PC-3 (cell line): ENCODE measurements around the gene DTL. TPM values are rescaled to one million over a fixed set of nuclear protein-coding genes. Genes with fewer than 3 reads are reported as not detected.

ENCODE experiments used
- ATAC-seq: fragments of 200-7000 bp; cut with Tn5 transposase; 2 replicates; pipeline ENCODE4 v1.9.1; 2020; ENCODE audit warnings: mild to moderate bottlenecking, moderate library complexity
- BruUV-seq: library from RNA; stranded (reverse); fragments of 400-500 nt; replicated peaks from 2 replicates; lab custom pipeline; 2021; lab: Mats Ljungman, UMichigan
- CTCF ChIA-PET: fragments of 300-600 bp; sonication (Branson Sonifier 250); formaldehyde crosslinking; loops from one replicate; lab custom pipeline; 2022; ENCODE audit warnings: antibody characterized with exemption; lab: Charles Lee
- POLR2A ChIA-PET: fragments of 300-600 bp; sonication (Branson Sonifier 250); formaldehyde crosslinking; loops from one replicate; lab custom pipeline; 2022; ENCODE audit warnings: antibody characterized with exemption; ENCODE audit not compliant: unreplicated experiment; lab: Charles Lee
- DNase-seq: peaks from one replicate; pipeline ENCODE4 v3.0.0-alpha.2; 2015
- H2AFZ ChIP-seq: fragments of 300-600 bp; sonication (generic); 2 replicates; pipeline ENCODE4 v1.6.0; 2016; ENCODE audit warnings: antibody characterized with exemption, low read length
- H3F3A ChIP-seq: fragments of 300-600 bp; sonication (generic); one replicate; pipeline ENCODE4 v1.6.0; 2017; ENCODE audit warnings: antibody characterized with exemption, low read length, control low read depth, mild to moderate bottlenecking; ENCODE audit not compliant: unreplicated experiment
- H3K27ac ChIP-seq: fragments of 300-600 bp; sonication (generic); 2 replicates; pipeline ENCODE4 v1.5.1; 2016; ENCODE audit warnings: mild to moderate bottlenecking, low read length
- H3K27me3 ChIP-seq: fragments of 300-600 bp; sonication (generic); 2 replicates; pipeline ENCODE4 v1.6.1; 2016; ENCODE audit warnings: low read length, mixed read lengths
- H3K36me3 ChIP-seq: fragments of 300-600 bp; sonication (generic); 2 replicates; pipeline ENCODE4 v1.6.1; 2016; ENCODE audit warnings: low read depth, mixed run types, low read length, mixed read lengths
- H3K4me1 ChIP-seq: fragments of 300-600 bp; sonication (generic); 2 replicates; pipeline ENCODE4 v1.5.1; 2016; ENCODE audit warnings: low read length; ENCODE audit not compliant: insufficient read depth
- H3K4me2 ChIP-seq: fragments of 300-600 bp; sonication (generic); 2 replicates; pipeline ENCODE4 v1.6.0; 2016; ENCODE audit warnings: low read length
- H3K4me3 ChIP-seq: fragments of 300-600 bp; sonication (generic); 2 replicates; pipeline ENCODE4 v1.5.1; 2016; ENCODE audit warnings: mild to moderate bottlenecking, low read length, mixed read lengths
- H3K79me2 ChIP-seq: fragments of 300-600 bp; sonication (generic); 2 replicates; pipeline ENCODE4 v1.6.1; 2017; ENCODE audit warnings: low read length, mixed read lengths
- H3K9ac ChIP-seq: fragments of 300-600 bp; sonication (generic); 2 replicates; pipeline ENCODE4 v1.6.0; 2016; ENCODE audit warnings: mild to moderate bottlenecking, low read length
- H3K9me2 ChIP-seq: fragments of 300-600 bp; sonication (generic); replicated peaks from 2 replicates; pipeline ENCODE4 v1.6.1; 2016; ENCODE audit warnings: mixed run types, low read length, mixed read lengths
- H3K9me3 ChIP-seq: fragments of 300-600 bp; sonication (generic); 2 replicates; pipeline ENCODE4 v1.6.1; 2016; ENCODE audit warnings: low read length, mixed read lengths
- H4K20me1 ChIP-seq: fragments of 300-600 bp; sonication (generic); 2 replicates; pipeline ENCODE4 v1.6.1; 2016; ENCODE audit warnings: low read length, mixed read lengths
- CTCF ChIP-seq: fragments of 300-600 bp; sonication (generic); conservative IDR thresholded peaks from 2 replicates; pipeline ENCODE4 v1.5.1; 2017; ENCODE audit warnings: antibody characterized with exemption, low read depth, mild to moderate bottlenecking, low read length
- EZH2 ChIP-seq: fragments of 300-600 bp; sonication (generic); IDR thresholded peaks from one replicate; pipeline ENCODE4 v1.6.1; 2017; ENCODE audit warnings: antibody characterized with exemption, mild to moderate bottlenecking, low read length; ENCODE audit not compliant: unreplicated experiment
- EZH2phosphoT487 ChIP-seq: fragments of 300-600 bp; sonication (generic); IDR thresholded peaks from 2 replicates; pipeline ENCODE4 v1.6.1; 2018; ENCODE audit warnings: mild to moderate bottlenecking, antibody characterized with exemption, low read length, borderline replicate concordance
- intact Hi-C: fragments of 100-400 bp; cut with micrococcal nuclease; formaldehyde crosslinking; loops from 2 replicates; pipeline ENCODE4 v1.9.0; 2023
- total RNA-seq: library from RNA; depleted of rRNA; stranded (reverse); fragments of >200 nt; gene quantifications from 2 replicates; pipeline ENCODE4 v1.2.3, GENCODE V29; 2014

Gene DTL
- total RNA-seq, 1 experiment from 2014 or later = 65.0 TPM

GRCh38 chr1:212129781-212130180 is 94.2 kb downstream of the DTL start:
- H3K27ac ChIP-seq = no peak overlapping the region
- H3K9me2 ChIP-seq = no peaks in the 10 kb centered on the region
- no peak overlapping the region for H3K9ac ChIP-seq
- no peak for TF ChIP-seq EZH2phosphoT487
- TF ChIP-seq CTCF = no peak
- TF ChIP-seq EZH2 = no peak
- ATAC-seq (no peak), DNase-seq (no peak)
- H3K27me3 ChIP-seq = no peaks in the 10 kb centered on the region
- no peaks in the 10 kb centered on the region for H4K20me1 ChIP-seq
- no peak overlapping the region for H3K4me2 ChIP-seq
- BruUV-seq = no TSS peak
- no peaks in the 10 kb centered on the region for H3K79me2 ChIP-seq
- H3K4me1 ChIP-seq = no peaks in the 10 kb centered on the region
- intact Hi-C loops = no loop called here
- no peak overlapping the region for H3K4me3 ChIP-seq
- no peak overlapping the region for H2AFZ ChIP-seq
- CTCF ChIA-PET = no interaction called here
- H3F3A ChIP-seq = no peaks in the 10 kb centered on the region
- no peaks in the 10 kb centered on the region for H3K9me3 ChIP-seq
- POLR2A ChIA-PET = no interaction called here
- no peaks in the 10 kb centered on the region for H3K36me3 ChIP-seq

GRCh38 chr1:212132025-212132424 is 96.5 kb downstream of the DTL start:
- no peaks in the 10 kb centered on the region for H3K79me2 ChIP-seq
- no peak overlapping the region for H3K4me3 ChIP-seq
- ChIA-PET POLR2A (no interaction called here), CTCF (no interaction called here)
- no peaks in the 10 kb centered on the region for H3K36me3 ChIP-seq
- no TSS peak for BruUV-seq
- intact Hi-C loops = no loop called here
- no peak for DNase-seq
- H3K27ac ChIP-seq = no peak overlapping the region
- H3K27me3 ChIP-seq = no peaks in the 10 kb centered on the region
- H3K4me2 ChIP-seq = no peak overlapping the region
- no peak overlapping the region for H3K9ac ChIP-seq
- no peaks in the 10 kb centered on the region for H3K9me2 ChIP-seq
- TF ChIP-seq EZH2 (no peak), CTCF (no peak), EZH2phosphoT487 (no peak)
- no peaks in the 10 kb centered on the region for H4K20me1 ChIP-seq
- no peaks in the 10 kb centered on the region for H3K9me3 ChIP-seq
- ATAC-seq = no peak; the same call in 1 of the 2 replicates
- no peaks in the 10 kb centered on the region for H3F3A ChIP-seq
- H2AFZ ChIP-seq = no peak overlapping the region
- no peaks in the 10 kb centered on the region for H3K4me1 ChIP-seq

GRCh38 chr1:212133319-212133718 is 97.8 kb downstream of the DTL start:
- ATAC-seq = no peak
- Histone ChIP-seq H2AFZ (no peak overlapping the region), H3K36me3 (no peaks in the 10 kb centered on the region), H3K9me2 (no peaks in the 10 kb centered on the region), H4K20me1 (no peaks in the 10 kb centered on the region), H3F3A (no peaks in the 10 kb centered on the region), H3K27me3 (no peaks in the 10 kb centered on the region), H3K9me3 (no peaks in the 10 kb centered on the region), H3K79me2 (no peaks in the 10 kb centered on the region), H3K4me2 (no peak overlapping the region), H3K4me3 (no peak overlapping the region), H3K27ac (no peak overlapping the region), H3K4me1 (no peaks in the 10 kb centered on the region), H3K9ac (no peak overlapping the region)
- no peak for DNase-seq
- POLR2A ChIA-PET = no interaction called here
- intact Hi-C loops = no loop called here
- TF ChIP-seq CTCF (no peak), EZH2 (no peak), EZH2phosphoT487 (no peak)
- CTCF ChIA-PET = no interaction called here
- no TSS peak for BruUV-seq
